NOMO-1 (cell line): ENCODE results near the gene NRBP1.

Source experiments
- DNase-seq, 2 experiments: peaks; one replicate each; lab custom pipeline; 2025; ENCODE audit not compliant: unreplicated experiment in 2 of 2; lab: John Stamatoyannopoulos, UW

The NRBP1 gene

GRCh38 chr2:27489498-27490397, 61.3 kb downstream of the NRBP1 start, which contains the start of gene IFT172:
Gene IFT172, minus strand, starts transcription at chr2:27489743. Its CDS starts 90 bp downstream, at chr2:27489653.
- DNase-seq, result peak; percentile 99
